NK-92 treated with Interleukin-12 subunit alpha and Interleukin-12 subunit beta, amount 100 ng/mL, for 24 hours (cell line): Measurements from ENCODE around the gene NUDT2.

Source experiments
- DNase-seq: peaks from one replicate; lab custom pipeline; 2025; lab: John Stamatoyannopoulos, UW

NUDT2 gene

DNA sequence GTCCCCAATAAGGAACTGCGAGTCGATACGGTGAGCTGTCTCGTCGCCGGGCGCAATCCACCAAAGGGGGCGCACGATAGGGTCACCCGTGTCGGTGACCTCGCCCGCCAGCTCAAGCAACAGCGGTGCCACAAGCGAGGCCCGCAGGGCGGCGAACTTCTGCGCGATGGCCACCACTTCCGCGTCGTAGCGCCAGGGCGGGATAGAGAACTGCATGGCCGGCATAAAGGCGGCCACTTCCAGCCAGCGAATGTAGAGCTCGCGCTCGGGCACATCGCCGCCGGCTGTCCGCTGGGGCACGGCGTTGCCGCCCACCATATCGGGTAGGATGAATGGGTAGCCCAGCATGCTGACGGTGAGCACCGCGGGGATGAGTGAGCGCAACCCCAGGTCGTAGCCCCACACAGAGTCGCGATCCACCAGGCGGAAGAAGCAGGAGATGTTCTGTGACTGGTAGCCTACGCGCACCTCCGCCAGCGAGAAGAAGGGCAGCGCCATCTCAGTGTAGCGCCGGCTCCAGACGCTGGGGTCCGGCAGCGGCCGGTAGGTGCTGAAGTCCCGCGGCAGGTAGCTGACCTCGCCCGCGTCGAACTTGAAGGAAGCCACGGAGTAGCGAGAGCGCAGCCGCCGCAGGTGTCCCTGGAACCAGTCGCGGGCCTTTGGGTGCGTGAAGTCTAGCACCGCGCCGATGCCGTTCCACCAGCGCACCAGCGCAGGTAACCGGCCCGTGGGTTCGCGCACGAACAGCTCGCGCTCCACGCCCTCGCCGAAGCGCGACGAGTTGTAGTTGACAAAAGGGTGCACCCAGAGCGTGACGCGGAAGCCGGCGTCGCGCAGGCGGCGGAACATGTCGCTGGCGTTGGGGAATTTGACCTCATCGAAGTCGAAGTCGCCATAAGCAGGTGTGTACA is 41.9 kb downstream of the NUDT2 start:
- DNase-seq = no peak

DNA sequence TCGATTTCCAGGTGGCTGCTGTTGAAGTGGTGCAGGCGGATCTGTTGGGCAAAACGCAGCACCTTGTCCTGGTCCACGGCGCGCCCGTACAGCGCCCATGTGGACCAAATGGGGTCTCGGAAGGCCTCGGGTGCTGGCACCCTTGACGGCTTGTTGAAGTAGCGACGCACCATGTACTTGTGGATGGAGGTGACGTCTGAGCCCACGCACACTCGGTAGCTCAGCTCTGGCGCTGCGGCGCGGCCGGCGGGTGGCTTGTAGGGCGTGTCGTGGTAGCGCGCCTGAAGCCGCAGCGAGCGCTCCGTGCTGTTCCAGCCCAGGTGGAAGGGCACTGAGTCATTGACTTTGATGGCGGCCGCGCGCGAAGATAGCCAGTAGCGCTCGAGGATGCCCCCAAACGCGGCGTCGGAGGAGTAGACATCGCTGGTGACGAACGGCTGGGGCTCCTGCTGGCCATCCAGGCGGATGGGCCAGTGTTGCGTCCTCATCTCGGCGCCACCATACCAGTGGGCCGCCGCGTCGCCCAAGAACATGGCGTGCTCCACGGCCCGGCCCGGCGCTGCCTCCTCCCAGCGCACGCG is 42.6 kb downstream of the NUDT2 start:
- DNase-seq = no peak

- DNase-seq = no peak
Measured at GRCh38 chr9:34372467-34373011, 43.2 kb downstream of the NUDT2 start.

GRCh38 chr9:34373749-34374148 is 44.4 kb downstream of the NUDT2 start:
- no peak for DNase-seq

DNA sequence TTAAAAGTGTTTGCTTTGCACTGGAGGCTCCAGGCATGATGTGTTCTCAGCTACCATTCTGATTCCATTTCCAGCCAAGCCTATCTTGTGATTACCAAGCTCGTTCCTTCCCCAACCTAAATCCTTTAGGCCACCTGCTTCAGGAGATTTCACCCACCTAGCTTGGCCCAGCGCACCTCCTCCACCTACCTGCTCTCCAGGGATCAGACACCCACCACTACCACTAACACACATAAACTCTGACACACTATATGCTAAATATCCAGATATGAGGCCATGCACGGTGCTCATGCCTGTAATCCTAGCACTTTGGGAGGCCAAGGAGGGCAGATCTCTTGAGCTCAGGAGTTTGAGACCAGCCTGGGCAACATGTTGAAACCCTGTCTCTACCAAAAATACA is 45.0 kb downstream of the NUDT2 start:
- DNase-seq = no peak

- DNase-seq = no peak
Measured at GRCh38 chr9:34374905-34375552, 45.7 kb downstream of the NUDT2 start.

GRCh38 chr9:34375901-34376595 is 46.7 kb downstream of the NUDT2 start:
- DNase-seq = peak; percentile 55

GRCh38 chr9:34376596-34377403 is 47.4 kb downstream of the NUDT2 start, which contains the start of gene MYORG:
Gene MYORG (minus strand): TSS chr9:34376898. CDS start chr9:34372943, 3,955 bp downstream.
- DNase-seq = peak; percentile 95

- no peak for DNase-seq
Measured at GRCh38 chr9:34377404-34377746, 48.0 kb downstream of the NUDT2 start.

- DNase-seq = no peak
Measured at GRCh38 chr9:34378376-34379060, 49.1 kb downstream of the NUDT2 start.

DNA sequence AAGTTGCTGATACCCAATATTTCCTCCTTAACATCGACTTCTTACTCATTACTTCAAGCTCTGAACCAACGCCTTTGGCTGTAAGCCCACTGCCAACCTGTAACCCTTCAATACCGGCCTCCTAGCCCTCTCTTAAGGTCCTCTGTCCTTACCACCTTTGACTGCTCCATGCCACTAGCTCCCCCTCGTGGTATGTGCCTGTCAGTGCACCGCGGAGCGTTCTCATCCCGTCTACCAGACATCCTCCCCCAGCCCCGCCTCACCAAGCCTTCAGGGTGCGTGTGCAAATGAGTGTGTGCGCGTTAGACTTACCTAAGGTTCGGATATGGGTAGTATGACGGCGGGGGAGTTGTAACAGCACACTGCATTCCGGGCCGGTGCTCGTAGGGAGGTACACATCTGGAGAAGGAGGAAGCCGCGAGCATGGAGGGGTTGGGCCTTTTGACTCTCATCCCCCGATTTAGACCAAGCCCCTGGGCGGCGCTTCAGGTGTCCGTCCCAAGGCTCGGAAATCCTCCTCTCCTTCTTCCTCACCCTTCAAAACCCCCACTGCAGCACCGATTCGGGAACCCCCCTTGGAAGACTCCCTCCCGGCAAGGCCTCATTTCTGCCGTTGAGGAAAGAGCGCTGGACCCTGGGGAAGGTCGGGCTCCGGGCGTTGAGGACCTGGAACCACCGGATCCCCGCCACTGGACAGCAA is 50.1 kb downstream of the NUDT2 start:
- DNase-seq = peak; percentile 64

GRCh38 chr9:34380034-34380510 is 50.7 kb downstream of the NUDT2 start:
- no peak for DNase-seq

GRCh38 chr9:34380511-34381315 is 51.3 kb downstream of the NUDT2 start:
- no peak for DNase-seq

DNA sequence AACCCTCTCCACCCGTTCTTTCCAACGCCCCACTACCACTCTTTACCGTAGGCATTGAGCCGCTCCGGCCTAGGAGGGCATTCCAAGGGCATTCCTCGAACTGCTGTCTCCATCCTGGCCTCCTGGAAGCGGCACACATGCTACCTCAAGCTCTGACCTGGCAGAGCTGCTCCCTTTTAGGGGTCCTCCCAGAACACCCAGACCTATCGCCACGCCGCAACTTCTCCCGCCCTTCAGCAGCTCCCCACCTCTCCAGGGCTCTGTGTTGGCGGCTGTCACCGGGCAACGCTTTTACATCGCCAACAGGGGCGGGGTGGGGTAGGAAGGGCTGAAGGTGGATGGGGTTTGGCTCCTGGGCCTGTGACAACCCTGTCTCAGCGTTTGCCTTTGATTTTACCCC is 52.0 kb downstream of the NUDT2 start:
- DNase-seq = no peak

GRCh38 chr9:34382054-34382453 is 52.7 kb downstream of the NUDT2 start:
- no peak for DNase-seq

DNA sequence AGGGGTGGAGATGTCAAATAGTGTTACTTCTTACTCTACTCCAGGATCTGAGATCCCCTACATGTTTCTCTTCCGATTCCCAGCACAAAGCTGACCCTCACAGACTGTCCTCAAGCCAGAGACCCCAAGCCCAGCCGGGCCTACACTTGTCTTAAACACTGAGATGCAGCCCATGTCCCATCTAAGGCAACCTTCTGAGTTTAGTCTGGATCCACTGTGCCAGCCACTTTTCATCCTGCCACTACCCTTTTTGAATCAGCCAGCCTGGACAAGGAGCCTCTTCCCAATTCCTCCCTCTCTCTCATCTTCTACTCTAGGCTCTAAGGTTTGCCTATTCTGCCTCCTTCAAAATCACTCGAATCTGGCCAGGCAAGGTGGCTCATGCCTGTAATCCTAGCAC is 53.5 kb downstream of the NUDT2 start:
- DNase-seq = no peak

DNA sequence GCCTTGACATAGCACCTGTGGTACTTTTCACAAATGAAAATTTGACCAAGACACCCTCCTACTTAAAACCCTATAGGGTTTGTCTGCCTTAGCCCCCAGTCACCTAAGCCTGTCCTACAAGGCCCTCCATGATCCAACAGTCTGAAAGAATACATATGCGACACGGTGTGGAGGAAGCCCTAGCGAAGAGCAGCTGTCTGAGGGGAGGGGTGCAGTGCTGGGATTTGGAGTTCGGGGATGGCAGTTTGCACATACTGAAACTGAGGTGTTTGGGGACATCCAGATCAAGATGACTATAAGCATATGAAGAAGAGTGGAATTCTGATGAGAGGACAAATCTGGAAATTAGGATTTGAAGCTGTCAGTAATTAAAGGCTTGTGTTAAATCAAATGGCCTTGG is 54.5 kb downstream of the NUDT2 start:
- no peak for DNase-seq

DNA sequence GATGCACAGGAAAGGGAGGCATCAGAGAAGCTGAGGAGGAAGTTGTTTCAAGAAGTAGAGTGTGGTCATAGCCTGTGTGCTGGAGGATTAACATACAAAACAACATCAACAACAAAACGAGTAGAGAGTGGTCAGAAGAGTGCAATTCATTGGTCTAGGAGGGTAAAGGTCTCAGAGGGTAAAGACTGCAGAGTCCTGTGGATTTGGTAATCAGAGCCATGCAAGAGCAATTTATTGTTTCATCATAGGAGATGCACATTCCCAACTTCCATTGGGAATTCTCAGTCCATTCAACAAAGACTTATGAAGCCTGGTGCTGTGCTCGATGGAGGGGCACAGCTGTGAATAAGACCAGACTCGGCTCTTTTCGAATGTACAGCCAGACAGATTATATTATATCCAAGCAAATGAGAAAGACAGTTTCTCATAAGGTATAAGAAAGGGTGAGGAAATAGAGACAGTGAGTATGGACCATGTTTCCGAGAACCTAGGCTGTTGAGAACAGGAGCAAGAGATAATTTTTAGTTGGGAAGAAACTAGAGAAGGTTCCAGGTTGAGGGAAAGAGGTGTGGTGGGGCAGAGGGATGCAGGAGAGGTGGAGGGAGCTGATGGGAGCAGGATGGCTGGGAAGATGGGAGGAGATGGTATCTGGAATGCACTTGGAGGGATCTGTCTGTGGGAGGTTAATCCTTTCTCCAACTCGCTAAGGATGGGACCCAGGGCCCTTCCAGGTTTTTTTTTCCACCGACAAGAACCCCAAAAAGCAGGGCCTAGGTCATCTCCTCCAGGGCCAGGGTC is 55.2 kb downstream of the NUDT2 start:
- no peak for DNase-seq
